Measurements from ENCODE around the gene NTMT1. TPM values are rescaled to one million over a fixed set of nuclear protein-coding genes. Genes with fewer than 3 reads are reported as not detected.

The NTMT1 gene
- total RNA-seq, 1 experiment from 2014 or later, result 50.2 TPM

DNA sequence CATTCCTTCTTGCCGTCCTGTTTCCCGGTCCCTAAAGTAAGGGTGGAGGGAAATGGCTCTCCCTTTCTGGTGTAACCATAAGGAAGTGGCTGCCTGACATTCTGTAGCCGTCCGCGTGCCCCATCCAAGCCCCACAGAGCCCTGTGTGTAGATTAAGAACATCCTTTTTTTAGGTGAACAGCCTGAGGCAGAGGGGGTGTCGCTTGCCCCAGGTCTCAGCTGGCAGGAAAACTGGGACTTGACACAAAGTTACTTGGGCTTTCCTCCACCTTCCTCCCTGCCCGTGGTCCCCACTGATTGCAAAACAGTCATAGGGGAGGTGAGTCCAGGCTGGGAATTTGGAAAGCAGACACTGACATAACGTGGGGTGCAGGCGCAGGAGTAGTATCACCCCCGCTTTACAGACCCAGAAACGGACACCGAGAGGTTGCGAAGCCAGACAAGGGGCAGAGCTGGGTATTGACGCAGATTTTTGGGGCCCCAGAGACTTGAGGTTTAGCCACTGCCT is 27.8 kb upstream of the NTMT1 start:
- no peak for TF ChIP-seq EZH2phosphoT487 (IDR thresholded peaks at IDR 0.05; ENCODE audit: borderline replicate concordance, low read length)
- TF ChIP-seq, protein P1, sequence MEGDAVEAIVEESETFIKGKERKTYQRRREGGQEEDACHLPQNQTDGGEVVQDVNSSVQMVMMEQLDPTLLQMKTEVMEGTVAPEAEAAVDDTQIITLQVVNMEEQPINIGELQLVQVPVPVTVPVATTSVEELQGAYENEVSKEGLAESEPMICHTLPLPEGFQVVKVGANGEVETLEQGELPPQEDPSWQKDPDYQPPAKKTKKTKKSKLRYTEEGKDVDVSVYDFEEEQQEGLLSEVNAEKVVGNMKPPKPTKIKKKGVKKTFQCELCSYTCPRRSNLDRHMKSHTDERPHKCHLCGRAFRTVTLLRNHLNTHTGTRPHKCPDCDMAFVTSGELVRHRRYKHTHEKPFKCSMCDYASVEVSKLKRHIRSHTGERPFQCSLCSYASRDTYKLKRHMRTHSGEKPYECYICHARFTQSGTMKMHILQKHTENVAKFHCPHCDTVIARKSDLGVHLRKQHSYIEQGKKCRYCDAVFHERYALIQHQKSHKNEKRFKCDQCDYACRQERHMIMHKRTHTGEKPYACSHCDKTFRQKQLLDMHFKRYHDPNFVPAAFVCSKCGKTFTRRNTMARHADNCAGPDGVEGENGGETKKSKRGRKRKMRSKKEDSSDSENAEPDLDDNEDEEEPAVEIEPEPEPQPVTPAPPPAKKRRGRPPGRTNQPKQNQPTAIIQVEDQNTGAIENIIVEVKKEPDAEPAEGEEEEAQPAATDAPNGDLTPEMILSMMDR (conservative IDR thresholded peaks at IDR 0.05; ENCODE audit: low read depth, low read length), result no peak
- no peak for TF ChIP-seq EZH2 (IDR thresholded peaks at IDR 0.05; ENCODE audit: low read length, unreplicated experiment)
- Histone ChIP-seq H3F3A (ENCODE audit: low read length, unreplicated experiment) (no peaks in the 10 kb centered on the region), H3K79me2 (ENCODE audit: low read length) (no peaks in the 10 kb centered on the region), H4K20me1 (ENCODE audit: low read length) (no peaks in the 10 kb centered on the region), H3K9ac (ENCODE audit: low read length) (no peak overlapping the region), H3K4me1 (ENCODE audit: insufficient read depth, low read length) (peaks cover 2% of the 10 kb centered on the region; the same call in 1 of the 2 replicates), H2AFZ (ENCODE audit: low read length) (no peak overlapping the region), H3K4me2 (ENCODE audit: low read length) (peak overlapping the region; percentile 86; the same call in 1 of the 2 replicates), H3K27ac (ENCODE audit: low read length) (no peak overlapping the region), H3K4me3 (ENCODE audit: low read length) (no peak overlapping the region), H3K9me2 (replicated peaks; ENCODE audit: low read length) (no peaks in the 10 kb centered on the region), H3K36me3 (ENCODE audit: low read depth, low read length) (no peaks in the 10 kb centered on the region), H3K27me3 (ENCODE audit: low read length) (no peaks in the 10 kb centered on the region), H3K9me3 (ENCODE audit: low read length) (no peaks in the 10 kb centered on the region)
- CTCF ChIA-PET, result no interaction called here
- intact Hi-C loops (cut with micrococcal nuclease), result no loop called here
- ATAC-seq (no peak), DNase-seq (no peak)
- POLR2A ChIA-PET (ENCODE audit: unreplicated experiment), result interaction anchor here (0.6 kb wide), 1 partner anchor 458 kb away, joined by 3 read pairs; no protein-coding TSS in a partner anchor
- BruUV-seq (replicated peaks), result no TSS peak

DNA sequence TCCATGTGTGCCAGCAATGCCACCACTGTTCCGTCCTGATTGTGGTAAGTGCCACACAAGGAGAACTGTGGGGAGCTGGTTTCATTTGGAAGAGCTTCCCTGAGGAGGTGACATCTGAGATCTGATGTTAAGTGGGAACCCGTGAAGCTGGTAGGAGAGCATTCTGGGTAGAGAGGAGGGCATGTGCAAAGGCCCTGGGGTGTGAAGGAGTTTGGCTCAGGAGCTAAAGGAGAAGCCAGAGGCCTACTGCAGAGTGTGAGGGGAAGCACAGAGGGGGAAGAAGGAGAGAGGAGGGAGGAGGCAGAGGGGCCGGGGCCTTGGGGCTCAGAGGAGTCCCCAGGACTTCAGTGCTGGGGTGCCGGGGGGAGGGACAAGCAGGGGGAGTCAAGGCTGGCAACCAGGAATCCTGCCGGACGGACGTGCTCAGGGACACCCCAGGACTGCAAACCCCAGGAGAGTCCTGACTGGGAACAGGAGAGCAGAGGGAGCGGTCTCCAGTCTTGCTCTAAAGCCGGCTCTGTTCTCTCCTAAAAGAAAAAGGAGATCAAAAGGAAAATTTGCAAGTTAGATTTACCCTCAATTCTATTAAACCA is 24.8 kb upstream of the NTMT1 start:
- no peak overlapping the region for H2AFZ ChIP-seq (ENCODE audit: low read length)
- no peaks in the 10 kb centered on the region for H3K27me3 ChIP-seq (ENCODE audit: low read length)
- no peak for DNase-seq
- intact Hi-C loops (cut with micrococcal nuclease), result no loop called here
- no peak overlapping the region for H3K9ac ChIP-seq (ENCODE audit: low read length)
- TF ChIP-seq, protein P1 (conservative IDR thresholded peaks at IDR 0.05; ENCODE audit: low read depth, low read length), result no peak
- TF ChIP-seq EZH2 (IDR thresholded peaks at IDR 0.05; ENCODE audit: low read length, unreplicated experiment) (no peak), EZH2phosphoT487 (IDR thresholded peaks at IDR 0.05; ENCODE audit: borderline replicate concordance, low read length) (no peak)
- no peaks in the 10 kb centered on the region for H3F3A ChIP-seq (ENCODE audit: low read length, unreplicated experiment)
- no peaks in the 10 kb centered on the region for H3K9me2 ChIP-seq (replicated peaks; ENCODE audit: low read length)
- ChIA-PET POLR2A (ENCODE audit: unreplicated experiment) (no interaction called here), CTCF (interaction anchor here (0.6 kb wide), 1 partner anchor 61 kb away, joined by 3 read pairs; no protein-coding TSS in a partner anchor)
- H3K36me3 ChIP-seq (ENCODE audit: low read depth, low read length), result no peaks in the 10 kb centered on the region
- H4K20me1 ChIP-seq (ENCODE audit: low read length), result no peaks in the 10 kb centered on the region
- H3K79me2 ChIP-seq (ENCODE audit: low read length), result no peaks in the 10 kb centered on the region
- no TSS peak for BruUV-seq (replicated peaks)
- no peaks in the 10 kb centered on the region for H3K9me3 ChIP-seq (ENCODE audit: low read length)
- ATAC-seq, result no peak
- no peak overlapping the region for H3K27ac ChIP-seq (ENCODE audit: low read length)
- H3K4me2 ChIP-seq (ENCODE audit: low read length), result no peak overlapping the region
- H3K4me1 ChIP-seq (ENCODE audit: insufficient read depth, low read length), result peaks cover 2% of the 10 kb centered on the region; the same call in 1 of the 2 replicates
- no peak overlapping the region for H3K4me3 ChIP-seq (ENCODE audit: low read length)

Measured in PC-3 (cell line).